ENCODE results near the gene RASGRP1. TPM values are rescaled to one million over a fixed set of nuclear protein-coding genes. Genes with fewer than 3 reads are reported as not detected.
A peak's percentile ranks its signal among the peaks of the same experiment; 100 is the strongest.
"Not testable (repeated sequence)": the region's sequence is repeated elsewhere in the genome, so short reads cannot be mapped to it uniquely, and the experiment has no call there.

RASGRP1 gene
- 1 to 10 TPM in 1 of 12 donors, under 1 TPM in 9, not detected in 2; 0.22 to 2.2 (median 0.60) TPM for polyA plus RNA-seq (ENCODE audit: insufficient read length in 12 of 12)
- long read RNA-seq, donor 1, result 0 reads
- long read RNA-seq, donor 2, result 0 reads
- long read RNA-seq, donor 3, result 0 reads
- long read RNA-seq, donor 4, result 0 reads
- long read RNA-seq, donor 5, result 0 reads
- long read RNA-seq, donor 6, result 0 reads
- long read RNA-seq, donor 7, result 0 reads
- long read RNA-seq, donor 8, result 0 reads
- long read RNA-seq, donor 9, result 0 reads
- long read RNA-seq, donor 10, result 0 reads
- long read RNA-seq, donor 11, result 0 reads

GRCh38 chr15:38564557-38565286 is at the start of gene RASGRP1:
RASGRP1 (minus strand) TSS chr15:38564814; CDS start chr15:38564628, 186 bp downstream.
- DNase-seq, result peak; percentile 61

GRCh38 chr15:38613085-38613484 is 48.5 kb upstream of the RASGRP1 start:
- DNase-seq, result no peak

GRCh38 chr15:38612159-38612863 is 47.7 kb upstream of the RASGRP1 start:
- DNase-seq, result no peak

GRCh38 chr15:38611228-38611627 is 46.6 kb upstream of the RASGRP1 start:
- no peak for DNase-seq

- DNase-seq, result no peak
Measured at GRCh38 chr15:38610748-38611147, 46.1 kb upstream of the RASGRP1 start.

- DNase-seq, result no peak
Measured at GRCh38 chr15:38609097-38609738, 44.6 kb upstream of the RASGRP1 start.

- DNase-seq, result no peak
Measured at GRCh38 chr15:38608682-38609081, 44.1 kb upstream of the RASGRP1 start.

- no peak for DNase-seq
Measured at GRCh38 chr15:38605744-38606143, 41.1 kb upstream of the RASGRP1 start.

GRCh38 chr15:38603672-38604071 is 39.1 kb upstream of the RASGRP1 start:
- no peak for DNase-seq

GRCh38 chr15:38602910-38603670 is 38.5 kb upstream of the RASGRP1 start:
- no peak for DNase-seq

GRCh38 chr15:38600236-38600635 is 35.6 kb upstream of the RASGRP1 start:
- DNase-seq, result no peak

GRCh38 chr15:38598749-38599148 is 34.1 kb upstream of the RASGRP1 start:
- no peak for DNase-seq

- no peak for DNase-seq
Measured at GRCh38 chr15:38597219-38597800, 32.7 kb upstream of the RASGRP1 start.

- DNase-seq, result no peak
Measured at GRCh38 chr15:38593524-38593923, 28.9 kb upstream of the RASGRP1 start.

GRCh38 chr15:38589502-38589901 is 24.9 kb upstream of the RASGRP1 start:
- no peak for DNase-seq

GRCh38 chr15:38588672-38589071 is 24.1 kb upstream of the RASGRP1 start:
- no peak for DNase-seq

- no peak for DNase-seq
Measured at GRCh38 chr15:38587214-38587613, 22.6 kb upstream of the RASGRP1 start.

- not testable (repeated sequence) for DNase-seq
Measured at GRCh38 chr15:38586005-38586404, 21.4 kb upstream of the RASGRP1 start.

GRCh38 chr15:38578626-38579025 is 14.0 kb upstream of the RASGRP1 start:
- DNase-seq, result no peak

- DNase-seq, result no peak
Measured at GRCh38 chr15:38577424-38577987, 12.9 kb upstream of the RASGRP1 start.

GRCh38 chr15:38576837-38577236 is 12.2 kb upstream of the RASGRP1 start:
- no peak for DNase-seq
